GM23248 (cell line): Measurements from ENCODE around the gene MAGEL2. TPM values are rescaled to one million over a fixed set of nuclear protein-coding genes. Genes with fewer than 3 reads are reported as not detected.

Experiments used
- DNase-seq: peaks from one replicate; pipeline ENCODE4 v3.0.0-alpha.2; 2015
- H2AFZ ChIP-seq: fragments of 200-600 bp; sonication (generic); 2 replicates; pipeline ENCODE4 v1.6.1; 2016; ENCODE audit warnings: antibody characterized with exemption
- H3F3A ChIP-seq: fragments of 200-600 bp; sonication (generic); 2 replicates; pipeline ENCODE4 v1.6.1; 2016; ENCODE audit warnings: mild to moderate bottlenecking, antibody characterized with exemption, mixed run types; ENCODE audit not compliant: insufficient read depth
- H3K27ac ChIP-seq: fragments of 200-600 bp; sonication (generic); 2 replicates; pipeline ENCODE4 v1.5.1; 2016; ENCODE audit warnings: mild to moderate bottlenecking
- H3K27me3 ChIP-seq: fragments of 200-600 bp; sonication (generic); replicated peaks from 2 replicates; pipeline ENCODE4 v1.6.1; 2016; ENCODE audit warnings: mild to moderate bottlenecking; ENCODE audit not compliant: insufficient read depth
- H3K36me3 ChIP-seq: fragments of 200-600 bp; sonication (generic); 2 replicates; pipeline ENCODE4 v1.6.1; 2016; ENCODE audit warnings: low read depth, mild to moderate bottlenecking
- H3K4me1 ChIP-seq: fragments of 200-600 bp; sonication (generic); 2 replicates; pipeline ENCODE4 v1.6.1; 2016; ENCODE audit warnings: mild to moderate bottlenecking; ENCODE audit not compliant: insufficient read depth
- H3K4me2 ChIP-seq: fragments of 200-600 bp; sonication (generic); one replicate; pipeline ENCODE4 v1.6.1; 2016; ENCODE audit warnings: mild to moderate bottlenecking; ENCODE audit not compliant: unreplicated experiment
- H3K4me3 ChIP-seq: fragments of 200-600 bp; sonication (generic); 2 replicates; pipeline ENCODE4 v1.5.1; 2016; ENCODE audit warnings: mild to moderate bottlenecking
- H3K79me2 ChIP-seq: fragments of 200-600 bp; sonication (generic); 2 replicates; pipeline ENCODE4 v1.6.1; 2016; ENCODE audit warnings: mild to moderate bottlenecking; ENCODE audit not compliant: insufficient read depth
- H3K9ac ChIP-seq: fragments of 200-600 bp; sonication (generic); 2 replicates; pipeline ENCODE4 v1.6.1; 2016; ENCODE audit warnings: mild to moderate bottlenecking
- H3K9me2 ChIP-seq: fragments of 200-600 bp; sonication (generic); 2 replicates; pipeline ENCODE4 v1.6.1; 2016; ENCODE audit warnings: mixed run types, mild to moderate bottlenecking, moderate library complexity; ENCODE audit not compliant: insufficient read depth
- H3K9me3 ChIP-seq: fragments of 200-600 bp; sonication (generic); one replicate; pipeline ENCODE4 v1.6.1; 2017; ENCODE audit warnings: low read depth
- H4K20me1 ChIP-seq: fragments of 200-600 bp; sonication (generic); 2 replicates; pipeline ENCODE4 v1.6.0; 2016; ENCODE audit not compliant: insufficient read depth
- EZH2 ChIP-seq: fragments of 200-600 bp; sonication (generic); IDR thresholded peaks from 2 replicates; pipeline ENCODE4 v1.6.1; 2018; ENCODE audit warnings: antibody characterized with exemption, mild to moderate bottlenecking; ENCODE audit not compliant: insufficient read depth, poor library complexity, severe bottlenecking
- EZH2phosphoT487 ChIP-seq: fragments of 200-600 bp; sonication (generic); IDR thresholded peaks from 2 replicates; pipeline ENCODE4 v1.6.1; 2018; ENCODE audit warnings: antibody characterized with exemption, moderate library complexity, mild to moderate bottlenecking, low read depth; ENCODE audit not compliant: insufficient read depth
- WGBS, 2 experiments: methylation state at CpG; one replicate each; pipeline ENCODE4 v1.1.6; 2015 to 2017; ENCODE audit warnings: low lambda C conversion rate in 2 of 2, low coverage in 1 of 2; ENCODE audit errors: missing lambda C conversion rate in 2 of 2; 5-methylcytosine and 5-hydroxymethylcytosine counted together
- in situ Hi-C: fragments of 300-500 bp; cut with MboI; formaldehyde crosslinking; loops from 2 replicates; pipeline ENCODE4 v1.15.0; 2020
- polyA plus RNA-seq: library from polyadenylated mRNA; unstranded; fragments of >200 nt; fragmentation: Nextera tagmentation; extraction: Ambion mirVana; gene quantifications from 2 replicates; pipeline ENCODE4 v1.2.1, GENCODE V29; 2016
- total RNA-seq: library from RNA; depleted of rRNA; stranded (reverse); fragments of >200 nt; shearing (Covaris generic); gene quantifications from 2 replicates; pipeline ENCODE4 v1.2.3, GENCODE V29; 2014; rRNA removed

Gene MAGEL2
- total RNA-seq (0.22 TPM in 1 of 2 replicates, not detected in the other), polyA plus RNA-seq (0.04 and 0.14 TPM in 2 replicates)

- H3K27me3 ChIP-seq: peaks cover 20% of the 10 kb centered on the region; the same call in 1 of the 2 replicates
- no peaks in the 10 kb centered on the region for H4K20me1 ChIP-seq
- TF ChIP-seq EZH2phosphoT487: no peak
- no peak for TF ChIP-seq EZH2
- H3F3A ChIP-seq: no peaks in the 10 kb centered on the region
- H3K4me3 ChIP-seq: peak within 1 kb of the TSS; percentile 49
- no peaks in the 10 kb centered on the region for H3K4me1 ChIP-seq
- H3K79me2 ChIP-seq: no peaks in the 10 kb centered on the region
- H3K9me3 ChIP-seq: no peaks in the 10 kb centered on the region
- peak within 1 kb of the TSS; percentile 42; the same call in 1 of the 2 replicates for H3K9ac ChIP-seq
- no peak within 1 kb of the TSS for H3K27ac ChIP-seq
- H3K36me3 ChIP-seq: no peaks in the 10 kb centered on the region
- peak; percentile 30 for DNase-seq
- peak within 1 kb of the TSS; percentile 48 for H3K4me2 ChIP-seq
- H3K9me2 ChIP-seq: no peaks in the 10 kb centered on the region
- in situ Hi-C loops: loop anchor here (10.0 to 25.0 kb wide), 2 partner anchors 217 to 1840 kb away; no protein-coding TSS in a partner anchor
- 39 to 45% methylated on average over 32 to 37 of the region's 37 CpGs for WGBS, 2 experiments
- peak within 1 kb of the TSS; percentile 51; the same call in 1 of the 2 replicates for H2AFZ ChIP-seq
Measured at GRCh38 chr15:23647421-23648370, at the start of gene MAGEL2. MAGEL2 (minus strand) TSS chr15:23647867; CDS start chr15:23647742, 125 bp downstream.

- in situ Hi-C loops: no loop called here
- Histone ChIP-seq H3K4me1 (no peaks in the 10 kb centered on the region), H4K20me1 (no peaks in the 10 kb centered on the region), H2AFZ (no peak overlapping the region), H3K36me3 (no peaks in the 10 kb centered on the region), H3K4me3 (no peak overlapping the region), H3K79me2 (no peaks in the 10 kb centered on the region), H3K4me2 (no peak overlapping the region), H3F3A (no peaks in the 10 kb centered on the region), H3K9me2 (no peaks in the 10 kb centered on the region), H3K27ac (no peak overlapping the region), H3K9me3 (no peaks in the 10 kb centered on the region), H3K27me3 (no peaks in the 10 kb centered on the region), H3K9ac (no peak overlapping the region)
- TF ChIP-seq EZH2phosphoT487 (no peak), EZH2 (no peak)
- 18 to 49% methylated on average over 2 of the region's 2 CpGs for WGBS, 2 experiments
- no peak for DNase-seq
Measured at GRCh38 chr15:23695282-23695681, 47.6 kb upstream of the MAGEL2 start.

- no peaks in the 10 kb centered on the region for H3K36me3 ChIP-seq
- no peak overlapping the region for H3K4me2 ChIP-seq
- no peaks in the 10 kb centered on the region for H3F3A ChIP-seq
- no peak for TF ChIP-seq EZH2
- TF ChIP-seq EZH2phosphoT487: no peak
- no peak overlapping the region for H3K4me3 ChIP-seq
- no peaks in the 10 kb centered on the region for H3K9me2 ChIP-seq
- no peak overlapping the region for H3K9ac ChIP-seq
- no peak overlapping the region for H3K27ac ChIP-seq
- H4K20me1 ChIP-seq: no peaks in the 10 kb centered on the region
- no peaks in the 10 kb centered on the region for H3K9me3 ChIP-seq
- WGBS, 2 experiments: 75 to 86% methylated on average over 1 of the region's 1 CpG
- H2AFZ ChIP-seq: no peak overlapping the region
- no peak for DNase-seq
- H3K79me2 ChIP-seq: no peaks in the 10 kb centered on the region
- H3K27me3 ChIP-seq: no peaks in the 10 kb centered on the region
- in situ Hi-C loops: no loop called here
- H3K4me1 ChIP-seq: no peaks in the 10 kb centered on the region
Measured at GRCh38 chr15:23694592-23694991, 46.9 kb upstream of the MAGEL2 start.

- Histone ChIP-seq H3K36me3 (no peaks in the 10 kb centered on the region), H3K79me2 (peaks cover 6% of the 10 kb centered on the region), H4K20me1 (no peaks in the 10 kb centered on the region), H3K9me3 (no peaks in the 10 kb centered on the region), H3K9me2 (no peaks in the 10 kb centered on the region), H3F3A (no peaks in the 10 kb centered on the region), H3K27me3 (no peaks in the 10 kb centered on the region), H2AFZ (no peak overlapping the region), H3K27ac (no peak overlapping the region), H3K4me1 (peaks cover 7% of the 10 kb centered on the region; the same call in 1 of the 2 replicates), H3K4me3 (no peak overlapping the region), H3K9ac (no peak overlapping the region), H3K4me2 (no peak overlapping the region)
- DNase-seq: peak; percentile 25
- WGBS, 2 experiments: 19 to 23% methylated on average over 5 of the region's 5 CpGs
- TF ChIP-seq EZH2phosphoT487 (no peak), EZH2 (no peak)
- in situ Hi-C loops: no loop called here
Measured at GRCh38 chr15:23690450-23690852, 42.8 kb upstream of the MAGEL2 start.
